ENCODE measurements around the gene CNTN1.

GRCh38 chr12:41039461-41039860 lies 347.2 kb downstream of the CNTN1 start:
- TF ChIP-seq FOXP2 (optimal IDR thresholded peaks at IDR 0.05; ENCODE audit: control extremely low read depth, extremely low read length, insufficient read depth) (no peak), EZH2 (IDR thresholded peaks at IDR 0.05) (no peak), POLR2AphosphoS5 (IDR thresholded peaks at IDR 0.05; ENCODE audit: borderline replicate concordance, low read depth, low read length) (no peak)

Data from SK-N-MC (cell line).